ENCODE measurements around the gene VPS35.
"Not testable (repeated sequence)": the region's sequence is repeated elsewhere in the genome, so short reads cannot be mapped to it uniquely, and the experiment has no call there.

The VPS35 gene

GRCh38 chr16:46623707-46624106 lies 65.3 kb downstream of the VPS35 start:
- intact Hi-C loops (cut with DNase I); DNase-seq: not testable (repeated sequence)

- intact Hi-C loops (cut with DNase I) = not testable (repeated sequence)
- DNase-seq = peak in 2 of 42 donors; percentile 19 to 28
Observed at GRCh38 chr16:46623246-46623645, 65.7 kb downstream of the VPS35 start.

- no peak for DNase-seq
- intact Hi-C loops (cut with DNase I) = no loop called here
Observed at GRCh38 chr16:46621934-46622676, 66.9 kb downstream of the VPS35 start.

- peak; percentile 71 to 94 (median 87) for DNase-seq
Observed at GRCh38 chr16:46621006-46621933, 67.7 kb downstream of the VPS35 start, which contains the start of gene SHCBP1. Gene SHCBP1, minus strand, starts transcription at chr16:46621379. Its CDS starts 20 bp downstream, at chr16:46621359.

GRCh38 chr16:46620266-46621005 lies 68.5 kb downstream of the VPS35 start:
- intact Hi-C loops (cut with DNase I) = no loop called here
- peak in 1 of 42 donors; percentile 17 for DNase-seq

More at GRCh38 chr16:46621006-46621933, 67.7 kb downstream of the VPS35 start, which contains the start of gene SHCBP1:
- intact Hi-C loops (cut with DNase I) = no loop called here

- intact Hi-C loops (cut with DNase I) = no loop called here
- DNase-seq = no peak
Observed at GRCh38 chr16:46618516-46618915, 70.5 kb downstream of the VPS35 start.

GRCh38 chr16:46614006-46614405 lies 75.0 kb downstream of the VPS35 start:
- no peak for DNase-seq
- intact Hi-C loops (cut with DNase I) = no loop called here

GRCh38 chr16:46613352-46613751 lies 75.6 kb downstream of the VPS35 start:
- intact Hi-C loops (cut with DNase I) = no loop called here
- DNase-seq = no peak

GRCh38 chr16:46612121-46612520 lies 76.9 kb downstream of the VPS35 start:
- intact Hi-C loops (cut with DNase I) = no loop called here
- DNase-seq = no peak

GRCh38 chr16:46607529-46607928 lies 81.4 kb downstream of the VPS35 start:
- no peak for DNase-seq
- intact Hi-C loops (cut with DNase I) = loop anchor here (5.0 kb wide), 1 partner anchor 55 kb away; no protein-coding TSS in a partner anchor

GRCh38 chr16:46606231-46606630 lies 82.7 kb downstream of the VPS35 start:
- no peak for DNase-seq
- intact Hi-C loops (cut with DNase I) = loop anchor here (5.0 kb wide), 1 partner anchor 54 kb away; no protein-coding TSS in a partner anchor
